Stimulated activated naive CD8-positive, alpha-beta T cell treated with anti-CD3 and anti-CD28 coated beads, Interleukin-15, amount 100 ng/mL, for 72 hours (primary cell): ENCODE measurements around the gene NUP37.
"Not testable (repeated sequence)": the region's sequence is repeated elsewhere in the genome, so short reads cannot be mapped to it uniquely, and the experiment has no call there.

Experiments
- ATAC-seq: fragments of 150-1000 bp; cut with Tn5 transposase; 2 replicates; pipeline ENCODE4 v1.10.0; 2021; ENCODE audit warnings: mild to moderate bottlenecking, moderate library complexity
- DNase-seq, 2 donors: peaks; one replicate each; pipeline ENCODE4 v3.0.0; 2021 to 2022
- H3K27ac Mint-ChIP-seq, 2 donors: one replicate each; pipeline ENCODE4 v1.8.0; 2022; ENCODE audit warnings: mild to moderate bottlenecking in 2 of 2, mixed read lengths in 2 of 2, moderate library complexity in 2 of 2
- H3K27me3 Mint-ChIP-seq: one replicate; pipeline ENCODE4 v1.8.0; 2022; ENCODE audit warnings: mixed read lengths
- H3K4me1 Mint-ChIP-seq: one replicate; pipeline ENCODE4 v1.8.0; 2022; ENCODE audit warnings: mild to moderate bottlenecking, mixed read lengths
- H3K4me3 Mint-ChIP-seq, 2 donors: one replicate each; pipeline ENCODE4 v1.8.0; 2022; ENCODE audit warnings: mild to moderate bottlenecking in 2 of 2, mixed read lengths in 2 of 2, moderate library complexity in 1 of 2
- H3K9me3 Mint-ChIP-seq, 2 donors: one replicate each; pipeline ENCODE4 v1.8.0; 2022; ENCODE audit warnings: mixed read lengths in 2 of 2

NUP37 gene

DNA sequence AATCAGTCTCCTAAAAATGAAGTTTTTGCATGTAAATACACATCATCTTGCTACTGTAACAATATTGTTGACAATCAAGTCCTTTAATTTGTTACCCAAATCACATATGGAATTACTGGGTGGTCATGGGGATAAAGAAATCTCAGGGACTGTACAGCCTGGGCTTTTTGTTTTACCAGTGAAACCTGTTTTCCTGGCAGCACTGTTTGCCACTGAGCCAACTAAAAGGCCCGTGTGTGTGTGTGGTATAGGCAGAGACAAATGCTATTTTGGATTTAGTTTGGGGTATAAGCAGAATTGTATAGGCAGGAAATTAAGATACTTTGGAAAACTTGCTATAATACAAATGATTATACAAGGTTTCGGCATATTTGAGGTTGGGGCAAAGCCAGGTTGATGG, 5.7 kb downstream of the NUP37 start:
- H3K4me1 Mint-ChIP-seq: peaks cover 9% of the 10 kb centered on the region
- DNase-seq (no peak), ATAC-seq (no peak)
- no peak overlapping the region for H3K4me3 Mint-ChIP-seq
- H3K27me3 Mint-ChIP-seq: no peaks in the 10 kb centered on the region
- no peaks in the 10 kb centered on the region for H3K9me3 Mint-ChIP-seq
- no peak overlapping the region for H3K27ac Mint-ChIP-seq

DNA sequence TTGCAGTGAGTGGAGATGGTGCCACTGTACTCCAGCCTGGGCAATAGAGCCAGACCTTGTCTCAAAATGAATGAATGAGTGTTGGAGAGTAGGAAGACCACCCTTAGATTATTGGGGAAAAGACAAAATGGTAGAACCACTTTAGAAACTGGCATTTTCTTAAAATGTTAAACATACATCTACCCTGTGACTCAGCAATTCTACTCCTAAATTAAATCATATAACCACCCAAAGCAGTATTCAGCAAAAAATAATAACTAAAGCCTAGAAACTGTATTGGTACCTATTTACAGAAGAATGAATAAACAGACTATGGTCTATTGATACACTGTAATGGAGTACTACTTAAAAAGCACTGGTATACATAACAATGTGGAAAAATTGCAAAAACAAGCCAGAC, 9.1 kb downstream of the NUP37 start:
- no peak overlapping the region for H3K4me3 Mint-ChIP-seq
- no peaks in the 10 kb centered on the region for H3K27me3 Mint-ChIP-seq
- no peak overlapping the region for H3K27ac Mint-ChIP-seq
- no peak for DNase-seq
- H3K4me1 Mint-ChIP-seq: peaks cover 5% of the 10 kb centered on the region
- peaks cover 0 to 6% of the 10 kb centered on the region in 2 donors for H3K9me3 Mint-ChIP-seq
- no peak for ATAC-seq

DNA sequence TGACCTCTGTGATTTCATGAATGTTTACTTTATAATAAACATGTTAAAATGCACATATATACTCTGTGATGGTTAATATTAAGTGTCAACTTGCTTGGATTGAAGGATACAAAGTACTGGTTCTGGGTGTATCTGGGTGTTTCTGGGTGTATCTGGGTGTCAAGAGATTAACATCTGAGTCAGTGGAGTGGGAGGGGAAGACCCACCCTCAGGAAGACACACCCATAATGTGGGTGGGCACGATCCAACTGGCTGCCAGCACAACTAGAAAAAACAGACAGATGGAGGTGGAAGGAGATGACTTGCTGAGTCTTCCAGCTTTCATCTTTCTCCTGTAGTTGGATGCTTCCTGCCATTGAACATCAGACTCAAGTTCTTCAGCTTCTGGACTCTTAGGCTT, 11.9 kb downstream of the NUP37 start:
- DNase-seq (no peak), ATAC-seq (no peak)
- Mint-ChIP-seq H3K27ac (peak overlapping the region in 1 of 2 donors; percentile 76), H3K4me3 (no peak overlapping the region), H3K9me3 (peaks cover 0 to 6% of the 10 kb centered on the region in 2 donors), H3K27me3 (no peaks in the 10 kb centered on the region), H3K4me1 (no peaks in the 10 kb centered on the region)

DNA sequence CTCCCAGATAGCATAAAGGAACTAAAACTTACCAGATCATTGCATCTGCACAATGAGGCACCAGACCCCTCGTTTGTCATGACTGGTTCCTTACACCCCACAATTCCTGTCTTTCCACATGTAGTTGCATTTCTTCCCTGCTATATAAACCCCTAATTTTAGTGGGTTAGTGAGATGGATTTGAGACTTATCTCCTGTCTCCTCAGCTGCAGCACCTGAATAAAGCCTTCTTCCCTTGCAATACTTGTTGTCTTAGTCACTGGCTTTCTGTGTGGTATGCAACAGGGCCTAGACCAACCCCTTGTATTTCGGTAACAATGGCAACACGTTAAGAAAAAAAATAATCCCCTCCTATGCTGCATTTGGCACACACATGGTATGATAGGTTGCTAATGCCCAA, 13.0 kb downstream of the NUP37 start:
- Mint-ChIP-seq H3K27ac (no peak overlapping the region), H3K4me1 (no peaks in the 10 kb centered on the region), H3K9me3 (peaks cover 0 to 6% of the 10 kb centered on the region in 2 donors), H3K4me3 (no peak overlapping the region), H3K27me3 (no peaks in the 10 kb centered on the region)
- no peak for DNase-seq
- ATAC-seq: no peak

DNA sequence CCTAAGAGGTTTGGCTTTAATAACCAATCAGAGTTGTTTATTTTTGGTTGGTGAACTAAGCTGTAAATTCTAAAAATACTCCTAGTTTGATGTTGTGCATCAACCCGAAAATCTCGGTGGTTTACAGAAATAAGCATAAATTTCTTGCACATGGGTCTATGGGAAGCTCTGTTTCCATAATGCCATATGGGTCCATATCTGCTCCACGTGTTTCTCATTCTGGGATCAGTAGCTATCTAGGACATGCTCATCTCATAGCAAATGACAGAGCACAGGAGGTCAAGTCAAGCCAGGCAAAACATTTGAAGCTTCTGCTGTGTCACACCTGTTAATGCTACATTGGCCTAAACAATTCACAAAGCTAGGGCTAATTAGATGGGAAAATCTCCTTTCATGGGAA, 23.1 kb downstream of the NUP37 start:
- Mint-ChIP-seq H3K27me3 (no peaks in the 10 kb centered on the region), H3K4me3 (no peak overlapping the region), H3K27ac (peak overlapping the region in 1 of 2 donors; percentile 78), H3K9me3 (no peaks in the 10 kb centered on the region), H3K4me1 (no peaks in the 10 kb centered on the region)
- ATAC-seq (no peak), DNase-seq (no peak)

DNA sequence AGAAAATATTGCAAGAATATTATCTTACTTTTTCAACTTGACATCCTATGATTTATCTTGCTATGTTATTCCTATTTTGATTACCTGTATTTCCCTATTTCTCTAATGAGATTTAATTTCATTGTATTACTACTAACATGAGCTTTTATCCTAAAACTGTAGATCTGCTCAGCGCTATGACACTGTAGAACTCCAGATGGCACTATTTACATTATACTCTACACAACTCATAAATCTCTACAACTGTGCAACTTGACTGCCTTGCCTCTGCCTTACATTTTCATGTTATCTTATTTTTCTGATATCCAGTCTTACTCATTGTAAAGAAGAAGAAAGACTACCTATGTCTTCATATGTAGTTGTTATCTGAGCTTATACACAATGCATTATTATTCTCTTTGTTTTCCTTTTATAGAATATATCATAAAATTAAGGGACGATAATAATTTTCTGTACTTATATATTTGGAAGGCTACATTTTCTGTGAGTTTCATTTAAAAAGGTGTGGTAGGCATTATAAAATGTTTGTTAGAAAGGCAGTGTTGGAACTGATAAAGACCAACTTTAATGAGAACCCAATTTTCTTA, 24.1 kb downstream of the NUP37 start:
- Mint-ChIP-seq H3K4me1 (no peaks in the 10 kb centered on the region), H3K4me3 (no peak overlapping the region), H3K27ac (no peak overlapping the region), H3K27me3 (no peaks in the 10 kb centered on the region), H3K9me3 (no peaks in the 10 kb centered on the region)
- DNase-seq (no peak), ATAC-seq (peak; percentile 70)

DNA sequence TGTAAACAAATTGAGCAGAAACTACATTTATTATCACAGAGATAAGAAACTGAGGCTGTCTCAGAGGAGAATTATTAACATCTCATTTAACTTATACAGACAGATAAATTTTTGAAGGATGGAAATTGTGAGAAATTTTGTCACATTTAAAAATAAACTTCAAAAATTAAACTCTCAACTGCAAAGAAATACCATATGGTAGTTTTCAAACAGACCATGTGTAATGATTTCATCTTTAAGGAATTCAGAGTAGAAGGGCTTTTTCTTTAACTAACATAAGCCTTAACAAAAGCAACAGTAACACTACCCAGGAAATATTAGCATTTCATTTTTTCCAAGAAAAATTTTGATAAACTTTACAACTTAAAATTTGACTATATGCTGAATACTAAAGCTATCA, 26.6 kb downstream of the NUP37 start:
- no peaks in the 10 kb centered on the region for H3K27me3 Mint-ChIP-seq
- ATAC-seq (no peak), DNase-seq (no peak)
- no peak overlapping the region for H3K4me3 Mint-ChIP-seq
- H3K4me1 Mint-ChIP-seq: no peaks in the 10 kb centered on the region
- H3K27ac Mint-ChIP-seq: no peak overlapping the region
- H3K9me3 Mint-ChIP-seq: no peaks in the 10 kb centered on the region

DNA sequence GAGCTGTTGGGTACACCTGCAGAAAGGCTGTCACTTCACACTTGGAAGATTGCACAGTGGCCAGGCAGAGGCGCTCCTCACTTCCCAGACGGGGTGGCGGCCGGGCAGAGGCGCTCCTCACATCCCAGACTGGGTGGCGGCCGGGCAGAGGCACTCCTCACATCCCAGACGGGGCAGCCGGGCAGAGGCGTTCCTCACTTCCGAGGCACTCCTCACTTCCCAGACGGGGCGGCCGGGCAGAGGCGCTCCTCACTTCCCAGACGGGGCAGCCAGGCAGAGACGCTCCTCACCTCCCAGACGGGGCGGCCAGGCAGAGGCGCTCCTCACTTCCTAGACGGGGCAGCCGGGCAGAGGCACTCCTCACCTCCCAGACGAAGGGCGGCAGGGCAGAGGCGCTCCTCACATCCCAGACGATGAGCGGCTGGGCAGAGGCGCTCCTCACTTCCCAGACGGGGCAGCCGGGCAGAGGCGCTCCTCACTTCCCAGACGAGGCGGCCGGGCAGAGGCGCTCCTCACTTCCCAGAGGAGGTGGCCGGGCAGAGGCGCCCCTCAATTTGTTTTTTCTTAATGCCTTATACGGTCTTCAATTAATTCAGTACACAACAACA, 30.6 kb downstream of the NUP37 start:
- not testable (repeated sequence) for ATAC-seq, H3K9me3 Mint-ChIP-seq, H3K4me3 Mint-ChIP-seq, H3K4me1 Mint-ChIP-seq, DNase-seq, H3K27me3 Mint-ChIP-seq, H3K27ac Mint-ChIP-seq

DNA sequence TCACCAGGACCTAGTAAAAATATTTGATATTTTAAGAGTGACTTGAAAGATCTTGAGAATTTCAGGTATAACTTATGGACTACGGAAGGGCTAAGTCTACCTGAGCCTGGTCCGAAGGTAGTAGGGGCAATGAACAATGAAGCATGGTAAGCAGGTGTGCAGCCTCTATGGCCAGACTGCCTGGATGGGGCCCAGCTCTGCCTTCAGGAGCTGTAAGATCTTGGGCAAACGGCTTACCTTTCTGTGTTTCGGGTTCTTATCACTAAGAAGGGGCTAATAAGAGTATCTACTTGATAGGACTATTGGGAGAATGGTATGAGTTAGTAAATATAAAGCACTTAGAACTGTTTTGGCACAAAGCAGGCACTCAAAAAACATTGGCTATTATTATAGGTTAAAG, 39.1 kb downstream of the NUP37 start:
- no peaks in the 10 kb centered on the region for H3K4me1 Mint-ChIP-seq
- H3K27me3 Mint-ChIP-seq: no peaks in the 10 kb centered on the region
- H3K9me3 Mint-ChIP-seq: no peaks in the 10 kb centered on the region
- no peak for ATAC-seq
- DNase-seq: no peak
- H3K27ac Mint-ChIP-seq: peak overlapping the region in 1 of 2 donors; percentile 59
- no peak overlapping the region for H3K4me3 Mint-ChIP-seq

DNA sequence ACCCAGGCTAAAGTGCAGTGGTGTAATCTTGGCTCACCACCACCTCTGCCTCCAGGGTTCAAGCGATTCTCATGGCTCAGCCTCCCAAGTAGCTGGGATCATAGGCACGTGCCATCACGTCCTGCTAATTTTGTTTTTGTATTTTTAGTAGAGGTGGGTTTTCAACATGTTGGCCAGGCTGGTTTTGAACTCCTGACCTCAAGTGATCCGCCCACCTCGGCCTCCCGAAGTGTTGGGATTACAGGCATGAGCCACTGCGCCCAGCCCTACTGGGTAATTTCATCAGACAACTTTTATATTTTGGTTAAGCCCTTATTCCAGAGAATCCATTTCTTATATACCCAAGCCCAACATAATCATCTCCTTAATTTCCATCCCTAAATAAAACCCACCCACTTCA, 47.8 kb downstream of the NUP37 start:
- not testable (repeated sequence) for H3K9me3 Mint-ChIP-seq, H3K4me1 Mint-ChIP-seq, DNase-seq, H3K4me3 Mint-ChIP-seq, ATAC-seq, H3K27ac Mint-ChIP-seq, H3K27me3 Mint-ChIP-seq

DNA sequence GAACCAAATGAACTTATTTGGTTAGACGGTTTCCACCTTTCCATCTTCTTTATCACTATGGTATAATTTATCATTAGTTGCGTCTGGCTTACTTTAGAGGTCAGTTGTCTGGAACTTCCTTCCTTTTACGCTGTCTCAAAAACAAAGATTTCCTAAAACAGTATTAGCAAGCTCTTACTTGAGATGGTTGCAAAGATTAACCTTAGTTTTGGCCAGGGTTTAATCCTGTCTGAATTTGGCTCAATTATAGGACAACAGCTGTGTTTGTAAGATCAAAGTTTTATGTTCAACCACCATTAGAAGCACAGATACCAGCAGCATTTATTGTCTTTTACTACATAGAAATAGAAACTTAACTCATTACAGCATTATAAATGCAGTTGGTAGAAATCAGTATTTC, 50.2 kb downstream of the NUP37 start:
- ATAC-seq: no peak
- H3K27me3 Mint-ChIP-seq: peaks cover 5% of the 10 kb centered on the region
- no peaks in the 10 kb centered on the region for H3K9me3 Mint-ChIP-seq
- H3K4me1 Mint-ChIP-seq: peaks cover 5% of the 10 kb centered on the region
- no peak overlapping the region for H3K4me3 Mint-ChIP-seq
- no peak for DNase-seq
- H3K27ac Mint-ChIP-seq: no peak overlapping the region

DNA sequence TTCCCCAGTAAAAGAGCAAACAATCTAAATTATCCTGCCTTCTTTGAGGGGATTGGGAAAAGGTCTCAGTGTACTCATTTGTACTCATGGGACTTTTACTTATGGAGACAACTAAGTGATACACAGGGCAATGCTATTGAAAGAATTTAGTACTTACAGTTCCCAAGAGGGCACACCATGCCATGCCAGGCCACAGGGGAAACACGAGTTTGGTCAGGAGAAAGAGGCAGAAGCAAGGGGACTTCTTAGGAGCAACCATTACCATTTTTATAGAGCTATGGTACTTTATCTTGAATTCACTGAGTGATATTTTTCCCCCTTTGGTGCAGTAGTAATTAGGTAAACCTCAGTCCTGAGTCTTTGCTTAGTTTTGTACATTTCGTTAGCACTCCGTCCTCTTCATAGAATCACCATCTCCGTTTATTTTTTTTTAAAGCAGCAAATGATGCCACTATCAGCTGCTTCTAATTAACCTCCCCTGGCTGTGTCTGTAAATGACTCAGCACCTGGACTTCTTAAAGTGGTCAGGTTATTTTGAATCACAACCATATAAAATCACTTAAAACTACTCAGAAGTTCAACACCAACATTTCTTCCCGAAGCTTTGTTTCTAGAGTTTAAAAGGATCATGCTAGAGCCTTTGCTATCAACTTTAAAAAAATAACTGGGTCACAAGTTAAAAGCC, 52.2 kb downstream of the NUP37 start:
- DNase-seq (no peak), ATAC-seq (no peak)
- Mint-ChIP-seq H3K4me3 (no peak overlapping the region), H3K27me3 (peaks cover 8% of the 10 kb centered on the region), H3K9me3 (no peaks in the 10 kb centered on the region), H3K27ac (peak overlapping the region in 1 of 2 donors; percentile 50), H3K4me1 (peaks cover 16% of the 10 kb centered on the region)

DNA sequence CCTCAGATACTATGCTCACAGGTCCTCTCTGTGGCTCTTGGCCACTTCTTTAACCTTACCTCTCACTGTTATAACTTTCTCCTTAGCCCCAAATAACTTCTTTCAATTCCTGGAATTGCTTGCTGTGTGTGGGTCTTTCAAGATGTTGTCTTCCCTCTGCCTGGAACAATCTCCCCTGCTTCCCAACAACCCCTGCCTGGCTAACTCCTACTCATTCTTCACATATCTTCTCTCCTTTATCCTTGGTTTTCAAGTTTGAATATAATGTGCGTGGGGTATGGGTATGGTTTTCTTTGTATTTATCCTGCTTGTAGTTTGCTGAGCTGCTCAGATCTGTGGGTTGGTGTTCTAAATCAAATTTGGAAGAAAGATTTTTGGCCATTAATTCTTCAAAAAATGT, 55.4 kb downstream of the NUP37 start:
- H3K27ac Mint-ChIP-seq: no peak overlapping the region
- H3K4me3 Mint-ChIP-seq: no peak overlapping the region
- no peaks in the 10 kb centered on the region for H3K9me3 Mint-ChIP-seq
- ATAC-seq: no peak
- no peak for DNase-seq
- peaks cover 8% of the 10 kb centered on the region for H3K27me3 Mint-ChIP-seq
- peaks cover 34% of the 10 kb centered on the region for H3K4me1 Mint-ChIP-seq

DNA sequence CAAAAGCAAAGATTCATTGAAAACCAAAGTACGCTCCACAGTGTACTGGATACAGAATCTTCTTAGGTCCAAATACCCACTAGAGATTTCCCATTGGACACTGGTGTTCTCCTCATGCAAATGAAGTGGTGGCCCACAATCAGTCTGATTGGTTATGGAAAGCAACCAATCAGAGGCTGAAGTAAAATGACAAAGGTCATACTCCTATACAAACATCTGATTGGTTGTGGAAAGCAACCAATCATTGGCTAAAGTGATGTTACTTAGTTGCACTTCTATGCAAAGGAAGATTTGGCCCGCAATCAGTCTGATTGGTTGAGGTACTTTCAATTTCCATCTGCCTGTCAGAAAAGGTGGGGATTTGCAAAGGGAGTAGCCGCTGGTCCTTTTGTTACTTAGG, 56.8 kb downstream of the NUP37 start:
- Mint-ChIP-seq H3K4me1 (peaks cover 44% of the 10 kb centered on the region), H3K27ac (no peak overlapping the region), H3K9me3 (no peaks in the 10 kb centered on the region), H3K27me3 (peaks cover 8% of the 10 kb centered on the region), H3K4me3 (peak overlapping the region in 1 of 2 donors; percentile 23)
- ATAC-seq: no peak
- no peak for DNase-seq

DNA sequence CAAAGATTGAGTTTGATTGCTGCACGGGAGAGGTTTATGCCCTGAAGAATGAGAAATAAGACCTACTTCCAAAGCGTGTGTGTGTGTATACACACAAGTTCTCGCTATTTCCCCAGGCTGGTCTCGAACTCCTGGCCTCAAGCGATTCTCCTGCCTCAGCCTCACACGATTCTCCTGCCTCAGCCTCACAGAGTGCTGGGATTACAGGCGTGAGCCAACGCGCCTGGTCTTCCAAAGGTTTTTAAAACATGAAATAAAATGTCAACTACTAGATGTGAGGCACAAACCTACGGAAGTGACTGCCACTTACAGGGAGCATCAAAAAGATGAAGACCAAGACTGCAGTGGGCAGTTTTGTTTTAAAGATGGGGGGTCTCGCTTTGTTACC, 57.5 kb downstream of the NUP37 start:
- Mint-ChIP-seq H3K27me3 (peaks cover 8% of the 10 kb centered on the region), H3K9me3 (no peaks in the 10 kb centered on the region), H3K4me1 (peaks cover 43% of the 10 kb centered on the region), H3K4me3 (peak overlapping the region; percentile 88 to 91), H3K27ac (no peak overlapping the region)
- ATAC-seq (no peak), DNase-seq (no peak)

DNA sequence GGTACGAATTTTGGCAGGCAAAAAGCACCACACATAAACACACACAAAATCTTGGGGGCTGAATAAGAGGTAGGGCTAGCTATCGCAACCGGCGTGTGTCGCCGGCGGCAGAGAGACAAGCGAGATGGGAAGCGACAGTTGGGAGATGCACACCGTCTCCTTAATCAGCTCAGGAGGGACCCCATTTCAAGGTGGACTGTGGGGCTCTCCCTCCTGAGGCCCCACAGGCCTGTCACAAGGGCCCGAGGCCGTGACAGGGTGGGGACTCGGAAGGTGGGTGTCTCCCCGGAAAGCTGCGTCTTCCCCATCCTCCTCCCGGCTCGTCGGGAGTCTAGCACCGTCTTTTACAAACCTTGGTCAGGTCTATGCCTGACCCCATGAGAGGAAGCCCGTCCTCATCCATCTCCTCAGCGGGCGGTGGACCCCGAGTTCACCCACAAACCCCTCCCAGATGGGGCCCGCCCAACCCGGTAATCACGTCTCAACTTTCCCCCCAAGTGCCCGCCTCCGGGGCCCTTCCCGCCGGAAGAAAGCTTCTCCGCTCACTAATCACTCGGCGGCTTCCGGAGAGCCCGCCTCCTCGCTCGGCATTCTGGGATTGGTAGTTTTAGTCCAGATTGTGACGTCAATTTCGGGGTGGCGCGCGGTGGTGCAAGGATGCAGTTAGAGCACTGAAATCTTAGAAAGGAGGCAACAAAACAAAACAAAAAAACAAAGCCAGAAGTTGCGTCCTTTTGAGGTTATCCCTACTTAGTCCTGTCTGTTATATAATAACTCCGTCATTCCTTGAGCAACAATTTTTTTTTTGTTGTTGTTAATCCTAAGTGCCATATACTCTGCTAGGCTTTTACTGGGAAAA, 58.1 kb downstream of the NUP37 start, which contains the start of gene WASHC3:
TSS of gene WASHC3 (minus strand) at position 432 of the 859 bp plus-strand sequence. CDS start at position 403, 29 bp downstream.
- Mint-ChIP-seq H3K4me1 (peaks cover 45% of the 10 kb centered on the region), H3K4me3 (peak within 1 kb of the TSS; percentile 88 to 91), H3K27me3 (peaks cover 8% of the 10 kb centered on the region), H3K27ac (peak within 1 kb of the TSS; percentile 94 to 98), H3K9me3 (peaks cover 0 to under 1% of the 10 kb centered on the region in 2 donors)
- DNase-seq (peak; percentile 92 to 95), ATAC-seq (peak; percentile 86)
